NCI-H526 (cell line): ENCODE measurements around the gene KIAA1328.
"Not testable (repeated sequence)": the region's sequence is repeated elsewhere in the genome, so short reads cannot be mapped to it uniquely, and the experiment has no call there.

Experiments used
- DNase-seq, 2 experiments: peaks; one replicate each; lab custom pipeline; 2025; lab: John Stamatoyannopoulos, UW

The KIAA1328 gene

DNA sequence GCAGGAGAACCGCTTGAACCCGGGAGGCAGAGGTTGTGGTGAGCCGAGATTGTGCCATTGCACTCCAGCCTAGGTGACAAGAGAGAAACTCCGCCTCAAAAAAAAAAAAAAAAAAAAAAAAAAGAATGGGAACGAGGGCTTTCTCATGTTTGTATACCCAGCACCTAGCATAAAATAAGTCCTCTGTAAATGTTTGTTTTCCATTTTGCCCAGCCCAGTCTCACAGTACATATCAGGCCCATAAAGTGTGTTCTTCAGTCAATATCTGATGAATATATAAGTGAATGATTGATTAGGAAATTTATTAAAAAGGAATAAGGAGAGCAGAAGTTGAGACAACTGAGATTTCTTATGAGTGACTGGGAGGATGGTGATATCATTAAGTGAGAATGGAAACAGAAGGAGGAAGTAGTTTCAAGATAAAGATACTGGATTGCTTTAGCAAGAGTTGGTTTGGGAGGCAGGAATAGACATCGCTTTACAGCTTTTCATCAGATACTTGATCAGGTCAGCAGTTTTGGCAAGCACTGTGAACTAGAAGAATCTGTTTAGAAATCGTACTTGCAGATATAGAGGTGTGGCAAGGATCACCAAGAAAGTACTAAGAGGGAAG is 327.5 kb downstream of the KIAA1328 start:
- no peak for DNase-seq

DNA sequence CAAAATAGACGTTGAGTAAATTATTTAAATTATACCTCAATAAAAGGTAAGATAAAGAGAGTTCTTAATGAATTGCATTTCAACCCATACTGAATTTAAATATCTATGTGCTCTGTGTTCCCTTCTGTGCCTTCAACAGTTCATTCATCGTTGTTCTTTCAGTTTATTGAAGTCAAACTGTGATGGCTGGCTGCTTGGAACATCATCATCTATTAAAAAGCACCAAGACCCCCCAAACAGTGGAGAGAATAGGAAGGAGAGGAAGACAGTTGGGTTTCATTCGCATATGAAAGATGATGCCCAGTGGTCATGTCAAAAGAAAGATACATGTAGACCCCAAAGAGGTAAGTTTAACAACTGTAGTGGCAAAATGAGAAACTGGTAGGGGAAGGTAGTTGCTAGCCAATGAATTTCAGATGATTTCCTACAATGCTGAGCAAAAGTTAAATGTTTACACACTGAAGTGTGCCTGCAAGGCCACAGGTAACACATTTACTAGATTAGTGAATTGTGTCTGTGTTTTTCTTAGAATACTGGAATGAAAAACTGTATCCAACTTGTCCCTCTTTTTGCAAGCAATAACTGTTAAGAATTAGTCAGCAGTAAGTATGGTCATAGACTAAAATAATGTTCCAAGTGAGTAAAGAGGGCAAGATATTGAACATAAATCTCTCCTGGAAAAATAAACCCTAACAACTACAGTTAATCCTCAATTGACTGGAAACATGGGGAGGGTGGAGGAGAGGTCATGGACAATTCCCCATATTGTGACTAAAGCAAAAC is 331.3 kb downstream of the KIAA1328 start:
- no peak for DNase-seq

DNA sequence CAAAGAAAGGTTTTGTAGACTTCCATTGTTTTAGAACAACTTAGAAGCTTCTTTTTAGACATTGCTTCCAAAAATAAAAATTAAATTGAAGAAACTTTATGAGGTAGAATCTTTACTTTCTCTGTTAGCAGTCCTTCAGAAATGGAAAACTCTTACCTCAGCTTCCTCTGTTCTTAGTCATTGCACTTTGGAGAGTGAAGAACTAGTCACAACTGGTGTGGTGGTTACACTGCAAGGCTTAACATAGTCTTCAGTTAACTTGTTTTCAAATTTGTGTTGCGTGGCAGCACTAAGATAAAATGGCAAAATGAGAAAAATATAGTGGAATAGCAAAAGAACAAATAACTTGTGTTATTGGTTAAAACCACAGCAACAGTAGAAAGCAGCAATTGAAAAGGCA is 332.6 kb downstream of the KIAA1328 start:
- DNase-seq, result no peak

DNA sequence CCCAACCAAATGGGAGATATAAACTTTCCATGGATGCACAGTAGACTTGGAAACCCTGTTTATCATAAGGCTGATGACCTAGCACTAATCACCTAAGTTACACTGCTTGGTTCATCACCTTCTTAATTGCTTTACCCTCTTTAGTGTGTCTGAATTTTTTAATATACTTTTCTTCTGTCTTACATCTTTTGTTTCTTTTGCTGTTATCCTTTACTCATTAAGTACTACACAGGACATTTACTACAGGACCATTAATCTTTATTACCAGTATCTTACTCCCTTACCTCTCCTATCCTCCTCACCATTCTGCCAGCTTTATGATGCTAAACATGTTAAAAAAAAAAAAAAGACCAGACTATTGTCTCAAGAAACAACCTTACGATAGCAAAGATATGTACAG is 333.6 kb downstream of the KIAA1328 start:
- no peak for DNase-seq

DNA sequence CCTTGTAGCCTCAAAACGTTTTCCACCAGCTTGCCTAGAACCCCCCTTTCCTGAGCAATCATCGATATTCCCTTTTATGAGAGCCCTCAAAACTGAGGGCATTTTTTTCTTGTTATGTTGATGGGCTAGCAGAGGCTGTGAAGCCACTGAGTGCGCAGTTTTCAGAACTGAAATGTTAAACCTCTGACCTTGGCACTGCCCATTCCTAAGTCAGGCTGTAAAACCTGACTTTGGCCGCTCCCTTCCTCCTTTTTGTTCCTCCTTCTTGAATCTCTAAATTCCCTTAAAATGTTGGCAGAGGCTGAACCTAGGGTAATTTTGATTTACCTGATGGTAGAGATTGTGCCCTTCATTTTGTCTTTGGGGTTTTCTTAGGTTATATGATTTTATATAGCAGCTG is 334.2 kb downstream of the KIAA1328 start:
- no peak for DNase-seq

DNA sequence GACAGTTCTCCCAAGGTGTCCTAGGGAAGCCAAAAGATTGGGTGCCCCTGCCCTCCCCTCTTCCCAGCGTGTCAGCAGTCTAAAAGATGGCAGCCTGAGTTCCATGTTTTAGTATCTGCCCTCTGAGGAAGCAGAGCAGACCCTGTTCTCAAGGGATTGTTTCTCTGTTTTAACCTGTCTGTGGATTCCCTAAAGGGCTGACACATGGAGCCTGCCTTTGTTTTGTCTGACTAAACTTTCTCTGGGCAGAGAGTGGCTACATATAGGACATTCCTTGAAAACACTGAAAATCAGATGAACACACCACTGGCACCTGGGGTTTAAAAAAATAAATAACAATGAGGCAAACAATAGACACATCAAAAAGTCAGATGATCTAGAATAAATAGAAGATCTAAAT is 337.6 kb downstream of the KIAA1328 start:
- DNase-seq, result no peak

DNA sequence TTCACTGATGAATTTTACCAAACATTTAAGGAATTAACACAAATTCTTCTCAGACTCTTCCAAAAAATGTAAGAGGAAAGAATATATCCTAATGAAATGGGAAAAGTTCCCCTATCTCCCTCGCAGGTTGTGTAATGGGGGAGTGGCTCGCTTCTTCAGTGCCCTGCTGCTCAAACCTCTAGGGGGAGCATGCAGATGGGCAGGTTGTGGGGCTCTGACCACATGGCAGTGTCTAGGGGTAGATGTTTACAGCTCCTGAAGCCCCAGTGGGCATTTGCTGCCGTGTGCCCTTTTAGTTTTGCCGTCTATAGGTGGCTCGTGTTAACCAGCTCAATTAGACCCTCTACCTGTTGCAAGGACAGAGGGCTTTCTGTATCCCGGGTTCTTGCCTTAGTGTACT is 338.0 kb downstream of the KIAA1328 start:
- not testable (repeated sequence) for DNase-seq

DNA sequence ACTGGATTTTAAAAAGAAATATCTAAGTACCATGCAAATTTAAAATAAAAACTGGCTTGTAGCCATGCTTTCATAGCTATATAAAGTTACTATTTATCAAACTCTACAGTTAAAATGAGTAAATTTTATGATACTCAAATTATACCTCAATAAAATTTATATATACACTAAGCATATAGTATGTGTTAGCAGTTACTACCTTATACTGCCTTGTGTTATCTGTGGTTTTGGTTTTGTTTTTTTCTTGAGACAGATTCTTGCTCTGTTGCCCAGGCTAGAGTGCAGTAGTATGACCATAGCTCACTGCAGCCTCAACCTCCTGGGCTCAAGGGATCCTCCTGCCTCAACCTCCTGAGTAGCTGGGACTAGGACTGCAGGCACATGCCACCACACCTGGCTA is 342.1 kb downstream of the KIAA1328 start:
- no peak for DNase-seq

DNA sequence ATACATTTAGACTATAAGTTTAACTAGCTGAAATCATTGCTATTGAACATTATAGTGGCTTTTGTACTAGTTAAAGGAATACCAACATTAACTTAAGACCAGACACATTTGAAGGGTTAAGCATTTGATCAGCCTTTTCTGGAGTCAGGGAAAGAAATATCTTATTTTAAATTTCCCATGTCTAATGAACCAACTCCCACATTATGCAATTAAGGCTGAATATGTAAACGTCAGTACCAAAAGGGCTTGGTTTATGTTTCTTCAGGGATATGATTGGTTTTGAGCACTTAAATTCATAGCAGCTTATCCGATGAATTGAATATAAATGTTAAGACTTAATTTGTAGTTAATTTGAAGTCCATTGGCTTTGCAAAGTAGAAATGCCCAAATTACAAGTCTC is 344.5 kb downstream of the KIAA1328 start:
- no peak for DNase-seq

DNA sequence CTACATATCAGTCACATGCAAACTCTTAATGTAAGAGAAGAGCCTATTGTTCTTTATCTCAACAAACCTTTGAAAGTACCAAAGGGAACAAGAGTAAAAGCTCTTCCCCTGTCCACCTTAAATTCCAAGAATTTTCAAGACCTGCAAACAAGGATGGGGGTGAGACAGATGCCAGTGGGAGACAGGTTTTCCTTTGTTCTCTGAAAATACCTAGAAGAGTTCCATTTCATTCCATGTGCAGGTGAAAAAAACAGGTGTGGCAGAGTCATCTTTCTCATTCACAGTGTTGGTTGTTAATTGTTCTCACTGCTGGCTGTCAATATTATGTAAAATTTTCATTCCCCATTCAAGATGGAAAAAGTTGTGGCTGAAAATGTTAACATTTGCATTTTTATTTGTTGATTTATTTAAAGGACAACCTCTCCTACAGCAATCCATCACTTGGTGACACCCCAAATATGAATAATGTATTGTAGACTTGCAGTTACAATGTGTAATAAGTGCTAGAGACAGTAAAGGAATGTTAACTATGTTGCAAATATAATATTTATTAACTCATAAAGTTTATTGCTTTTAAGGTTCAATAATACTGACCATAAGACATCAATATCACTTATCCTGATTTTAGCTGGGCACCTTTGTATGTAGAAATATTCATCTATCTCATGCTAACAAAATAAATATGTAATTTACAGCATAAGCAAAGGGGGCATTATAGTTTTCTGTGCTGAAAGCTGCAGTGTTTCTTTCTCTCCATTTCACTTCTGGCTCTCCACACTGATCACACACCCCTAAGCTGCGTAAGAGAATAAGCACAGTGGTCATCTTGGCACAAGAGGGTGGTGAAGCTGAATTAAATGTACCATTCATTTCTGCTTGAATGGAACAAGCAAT is 347.0 kb downstream of the KIAA1328 start:
- peak; percentile 68 to 85 for DNase-seq

DNA sequence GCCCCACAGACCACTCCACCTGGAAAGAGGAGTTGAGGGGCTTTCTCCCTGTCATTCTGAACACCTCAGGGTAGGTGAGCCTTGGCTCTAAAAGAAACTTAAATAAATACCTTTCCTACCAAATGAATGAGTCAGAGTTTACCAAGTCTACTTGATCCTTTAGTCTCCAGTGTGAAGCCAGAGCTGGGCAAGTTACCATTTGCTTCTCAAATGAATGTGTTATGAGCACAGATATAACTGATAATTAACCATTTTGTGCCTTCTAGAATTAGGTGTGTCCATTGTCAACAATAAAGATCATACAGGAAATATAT is 347.7 kb downstream of the KIAA1328 start:
- DNase-seq, result no peak

DNA sequence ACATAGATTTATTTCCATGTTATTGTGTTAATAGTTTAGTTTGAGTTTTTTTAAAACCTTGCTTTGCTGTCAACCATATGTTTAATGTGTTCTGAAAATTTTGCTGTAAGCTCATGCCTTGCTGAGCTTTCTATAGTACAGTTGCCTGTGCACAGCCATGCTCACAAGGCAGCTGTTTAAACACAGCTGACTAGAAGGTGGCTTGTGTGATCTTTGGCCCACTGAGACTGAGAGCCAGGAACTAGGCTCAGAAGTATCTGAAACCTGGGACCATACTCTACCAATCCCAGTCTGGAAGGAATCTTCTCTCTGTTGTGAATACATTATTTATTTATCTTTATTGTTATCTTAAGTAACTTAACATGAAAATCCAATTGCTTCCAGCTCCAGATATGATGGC is 350.5 kb downstream of the KIAA1328 start:
- DNase-seq, result peak; percentile 10 to 11

DNA sequence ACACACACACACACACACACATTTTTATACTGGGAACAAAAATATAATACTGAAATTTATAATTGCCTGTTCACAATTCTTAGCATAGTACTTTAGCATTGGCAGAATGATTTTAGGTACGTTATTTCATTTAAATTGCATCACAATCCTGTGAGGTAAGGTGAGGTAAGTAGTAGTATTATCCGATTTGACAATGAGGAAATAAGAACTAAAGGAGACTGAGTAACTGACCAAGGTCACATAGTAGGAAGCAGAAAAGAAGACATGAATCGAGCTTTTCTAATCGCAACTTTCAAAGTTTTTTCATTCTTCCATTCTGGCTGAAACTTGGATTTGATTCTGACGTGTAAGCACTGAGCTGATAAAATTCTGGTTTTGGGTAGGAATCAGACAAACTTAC is 351.2 kb downstream of the KIAA1328 start:
- no peak for DNase-seq

DNA sequence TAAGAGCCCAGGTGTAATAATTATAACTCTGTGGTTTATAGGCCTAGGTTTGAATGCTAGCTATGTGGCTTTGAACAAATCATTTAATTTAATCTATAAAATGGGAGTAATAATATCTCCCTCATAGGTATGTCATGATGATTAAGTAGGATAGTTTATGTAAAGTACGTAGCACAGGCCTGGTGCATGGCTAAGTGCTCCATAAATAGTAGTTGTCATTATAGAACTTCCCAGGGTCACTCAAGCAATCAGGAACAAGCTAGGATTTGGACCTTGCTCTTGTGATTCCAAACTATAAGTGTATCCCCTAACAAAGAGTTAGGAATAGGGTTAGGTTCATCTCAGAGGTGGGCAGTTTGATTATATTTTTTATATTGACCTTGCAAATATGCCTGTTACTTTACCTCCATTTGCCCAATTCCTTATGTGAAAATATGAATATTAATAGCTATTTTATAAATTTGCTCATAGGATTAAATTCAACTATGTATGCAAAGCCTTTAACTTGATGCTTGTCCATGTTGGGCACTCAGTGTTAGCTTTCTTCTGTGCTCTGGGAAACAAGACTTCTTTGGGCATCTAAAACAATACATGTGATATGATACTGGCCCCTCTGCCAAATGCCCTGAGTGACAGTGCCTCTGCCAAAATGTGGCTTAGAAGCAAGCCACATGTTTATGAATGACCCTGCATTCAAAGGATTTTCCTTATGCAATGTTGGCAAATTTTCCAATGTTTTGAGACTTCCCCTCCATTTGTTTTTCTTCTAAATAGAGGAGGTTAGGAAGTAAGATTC is 353.6 kb downstream of the KIAA1328 start:
- DNase-seq, result no peak

DNA sequence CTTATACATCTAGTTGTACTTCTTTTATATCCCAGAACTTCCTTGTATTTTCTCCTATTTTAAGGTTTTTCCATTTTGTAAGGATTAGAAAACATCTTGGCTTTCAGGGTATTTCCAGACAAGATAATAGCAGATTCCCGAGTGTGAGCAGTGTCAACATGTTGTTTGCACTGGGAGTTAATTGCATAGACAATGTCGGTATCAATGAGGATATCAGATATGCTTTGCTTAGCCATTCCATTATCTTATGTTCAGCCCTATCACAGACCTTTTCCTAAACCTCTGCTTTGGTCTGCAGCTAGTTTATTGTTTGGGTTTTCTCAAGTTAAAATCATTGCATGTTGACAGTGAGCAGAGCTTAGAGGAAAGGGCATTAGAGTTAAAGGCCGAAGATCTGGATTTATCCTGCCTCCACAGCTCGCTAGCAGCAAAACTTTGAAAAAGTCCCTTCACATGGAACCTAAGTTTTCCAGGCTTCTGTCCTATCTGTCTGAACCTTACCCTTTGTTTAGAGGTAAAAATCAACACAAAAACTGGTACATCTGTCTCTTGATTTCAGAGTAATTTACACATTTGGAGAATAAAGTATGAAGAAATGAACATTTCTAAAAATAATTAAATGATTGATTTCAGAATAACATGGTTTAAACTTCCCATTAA is 355.4 kb downstream of the KIAA1328 start:
- no peak for DNase-seq

DNA sequence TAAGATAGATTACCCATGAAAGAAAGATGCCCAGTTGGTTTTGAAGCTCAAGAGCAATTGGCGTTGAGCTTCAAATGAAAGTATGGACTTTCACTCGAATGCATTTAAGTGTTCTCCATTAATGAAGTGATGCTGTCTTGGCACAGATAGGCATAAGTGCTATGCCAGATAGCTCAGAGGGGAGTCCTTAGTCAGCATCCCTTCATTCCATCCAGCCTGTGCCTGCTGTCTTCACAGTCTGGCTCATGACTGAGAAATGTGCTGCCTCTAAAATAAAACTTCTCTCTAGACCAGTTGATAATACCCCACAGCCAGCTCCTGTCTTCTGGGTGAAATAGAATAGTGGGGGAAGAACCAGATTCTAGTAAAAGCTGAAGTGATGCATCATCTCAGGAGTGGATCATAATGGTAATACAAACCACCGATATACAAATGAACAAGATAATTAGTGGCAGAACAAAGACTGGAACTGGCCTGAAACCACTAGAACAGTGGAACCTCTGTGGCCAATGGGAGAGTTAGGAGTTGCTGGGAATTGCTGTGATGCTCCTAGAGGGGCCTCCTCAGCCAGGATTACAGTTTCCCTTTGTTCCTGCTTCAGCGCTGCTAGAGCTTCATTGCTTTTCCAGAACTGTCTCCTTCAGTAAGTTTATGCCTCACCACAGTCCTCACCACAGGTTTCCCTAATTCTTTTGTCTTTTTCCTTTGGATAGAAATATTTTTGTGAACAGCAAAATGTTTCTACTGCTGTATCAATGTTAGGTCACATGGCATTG is 359.3 kb downstream of the KIAA1328 start:
- no peak for DNase-seq

DNA sequence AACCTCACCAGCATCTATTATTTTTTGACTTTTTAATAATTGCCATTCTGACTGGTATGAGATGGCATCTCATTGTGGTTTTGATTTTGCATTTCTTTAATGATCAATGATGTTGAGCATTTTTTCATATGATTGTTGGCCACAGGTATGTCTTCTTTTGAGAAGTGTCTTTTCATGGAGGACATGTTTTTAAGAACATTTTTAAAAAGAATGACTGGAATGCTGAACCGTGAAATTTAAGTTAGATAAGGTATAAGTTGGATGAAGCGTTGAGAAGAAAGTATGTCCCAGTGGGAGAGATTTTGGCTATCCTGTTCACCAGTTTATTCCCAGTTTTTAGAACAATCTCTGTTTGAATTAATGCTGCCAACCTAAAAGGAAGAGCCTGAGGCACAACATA is 370.8 kb downstream of the KIAA1328 start:
- DNase-seq, result no peak

DNA sequence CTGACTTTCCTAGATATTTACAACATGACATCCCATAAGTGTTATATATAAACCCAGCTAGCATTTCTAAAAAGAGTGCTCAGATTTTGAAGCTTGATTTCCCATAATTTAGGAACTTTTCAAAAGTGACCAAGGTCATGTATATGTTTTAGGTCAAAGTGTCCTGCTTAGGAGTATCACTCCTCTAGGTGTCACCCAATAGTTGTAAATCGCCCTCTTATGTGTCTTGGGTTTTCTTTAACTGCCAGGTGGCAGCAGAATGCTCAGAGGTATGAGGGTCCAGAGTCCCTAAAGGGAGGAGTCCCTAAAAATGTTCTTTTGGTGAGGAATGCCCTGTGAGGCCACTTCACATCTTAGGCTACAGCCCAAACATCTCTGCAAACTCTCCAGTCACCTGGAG is 378.4 kb downstream of the KIAA1328 start:
- DNase-seq, result no peak

DNA sequence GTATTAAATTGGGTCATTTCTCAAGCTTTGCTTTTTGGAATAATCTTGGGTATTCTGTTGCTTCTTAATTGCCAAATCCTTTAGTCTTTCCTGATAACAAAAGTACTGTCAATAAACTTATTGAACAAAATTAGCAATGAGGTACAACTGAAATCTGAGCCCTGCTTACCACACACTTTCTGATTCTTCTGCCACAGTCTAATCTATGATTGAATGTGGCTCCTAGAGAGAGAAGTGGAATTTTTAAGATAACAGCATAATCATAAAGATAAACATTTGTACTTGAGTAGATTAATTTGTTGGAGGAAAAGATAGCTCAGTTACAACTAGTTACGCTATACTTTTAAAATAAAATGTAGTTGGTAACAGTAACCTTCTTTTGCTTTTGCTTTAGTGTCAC is 381.9 kb downstream of the KIAA1328 start:
- no peak for DNase-seq

DNA sequence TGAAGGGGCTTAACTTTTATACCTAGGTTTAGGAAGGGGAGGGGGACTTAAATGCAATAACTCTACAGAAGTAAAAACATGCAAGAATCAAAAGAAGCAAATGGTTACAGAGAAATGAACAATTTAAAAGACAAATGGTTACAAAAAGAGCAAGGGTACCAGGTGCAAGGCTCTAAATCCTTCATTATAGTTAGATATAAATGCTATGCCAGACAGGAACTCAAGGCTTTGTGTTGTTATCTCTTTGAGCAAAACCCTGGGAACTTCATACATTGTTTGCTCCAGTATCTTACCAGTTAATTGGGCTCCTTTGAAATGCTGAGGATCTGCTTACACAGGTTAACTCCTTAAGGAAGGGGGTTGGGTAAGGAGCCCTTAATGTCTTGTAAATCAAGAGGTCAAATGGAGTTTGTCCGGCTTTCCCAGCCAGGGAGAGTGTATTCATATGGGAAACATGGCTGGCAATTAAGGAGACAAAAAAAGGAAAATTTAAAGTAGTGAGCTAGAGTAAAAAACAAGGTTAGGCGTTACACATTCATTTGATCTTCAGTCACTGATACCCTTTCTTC is 389.2 kb downstream of the KIAA1328 start:
- DNase-seq, result no peak

DNA sequence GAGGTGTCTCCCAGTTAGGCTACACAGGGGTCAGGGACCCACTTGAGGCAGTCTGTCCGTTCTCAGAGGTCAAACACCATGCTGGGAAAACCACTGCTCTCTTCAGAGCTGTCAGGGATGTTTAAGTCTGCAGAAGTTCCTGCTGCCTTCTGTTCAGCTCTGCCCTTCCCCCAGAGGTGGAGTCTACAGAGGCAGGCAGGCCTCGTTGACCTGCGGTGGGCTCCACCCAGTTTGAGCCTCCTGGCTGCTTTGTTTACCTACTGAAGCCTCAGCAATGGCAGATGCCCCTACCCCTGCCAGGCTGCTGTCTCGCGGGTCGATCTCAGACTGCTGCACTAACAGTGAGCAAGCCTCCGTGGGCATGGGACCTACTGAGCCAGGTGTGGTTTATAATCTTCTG is 390.3 kb downstream of the KIAA1328 start:
- DNase-seq, result no peak
